SU-DHL-6 (cell line): ENCODE data around the gene MIDN.

Experiments used
- CTCF ChIP-seq: fragments of 200-600 bp; sonication (generic); IDR thresholded peaks from one replicate; pipeline ENCODE4 v1.5.1; 2017; ENCODE audit warnings: antibody characterized with exemption, mild to moderate bottlenecking, low read length, moderate library complexity; ENCODE audit not compliant: insufficient read depth, poor library complexity, severe bottlenecking
- EZH2phosphoT487 ChIP-seq: fragments of 200-600 bp; sonication (generic), shearing (Covaris generic); conservative IDR thresholded peaks from 2 replicates; pipeline ENCODE4 v1.6.1; 2018; ENCODE audit warnings: mild to moderate bottlenecking, antibody characterized with exemption, low read length, moderate library complexity, mixed read lengths

GRCh38 chr19:1248786-1249297, 459 bp downstream of the MIDN start:
- peak; percentile 78 for TF ChIP-seq CTCF
- TF ChIP-seq EZH2phosphoT487 = no peak
